ENCODE data around the gene TSKU.

Gene TSKU

GRCh38 chr11:76760236-76760635, 22.9 kb upstream of the TSKU start:
- TF ChIP-seq, protein P1, sequence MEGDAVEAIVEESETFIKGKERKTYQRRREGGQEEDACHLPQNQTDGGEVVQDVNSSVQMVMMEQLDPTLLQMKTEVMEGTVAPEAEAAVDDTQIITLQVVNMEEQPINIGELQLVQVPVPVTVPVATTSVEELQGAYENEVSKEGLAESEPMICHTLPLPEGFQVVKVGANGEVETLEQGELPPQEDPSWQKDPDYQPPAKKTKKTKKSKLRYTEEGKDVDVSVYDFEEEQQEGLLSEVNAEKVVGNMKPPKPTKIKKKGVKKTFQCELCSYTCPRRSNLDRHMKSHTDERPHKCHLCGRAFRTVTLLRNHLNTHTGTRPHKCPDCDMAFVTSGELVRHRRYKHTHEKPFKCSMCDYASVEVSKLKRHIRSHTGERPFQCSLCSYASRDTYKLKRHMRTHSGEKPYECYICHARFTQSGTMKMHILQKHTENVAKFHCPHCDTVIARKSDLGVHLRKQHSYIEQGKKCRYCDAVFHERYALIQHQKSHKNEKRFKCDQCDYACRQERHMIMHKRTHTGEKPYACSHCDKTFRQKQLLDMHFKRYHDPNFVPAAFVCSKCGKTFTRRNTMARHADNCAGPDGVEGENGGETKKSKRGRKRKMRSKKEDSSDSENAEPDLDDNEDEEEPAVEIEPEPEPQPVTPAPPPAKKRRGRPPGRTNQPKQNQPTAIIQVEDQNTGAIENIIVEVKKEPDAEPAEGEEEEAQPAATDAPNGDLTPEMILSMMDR (IDR thresholded peaks at IDR 0.05; ENCODE audit: insufficient read depth, low read depth, low read length, missing control alignments), result no peak
- no peak for DNase-seq (ENCODE audit: low read depth)
- no peak overlapping the region for H3K4me3 ChIP-seq (ENCODE audit: low read length)

- DNase-seq (ENCODE audit: low read depth), result no peak
- H3K4me3 ChIP-seq (ENCODE audit: low read length), result no peak overlapping the region
- TF ChIP-seq, protein P1 (IDR thresholded peaks at IDR 0.05; ENCODE audit: insufficient read depth, low read depth, low read length, missing control alignments), result no peak
Observed at GRCh38 chr11:76761718-76762355, 21.3 kb upstream of the TSKU start.

GRCh38 chr11:76762356-76762752, 20.8 kb upstream of the TSKU start:
- DNase-seq (ENCODE audit: low read depth), result no peak
- TF ChIP-seq, protein P1 (IDR thresholded peaks at IDR 0.05; ENCODE audit: insufficient read depth, low read depth, low read length, missing control alignments), result no peak
- no peak overlapping the region for H3K4me3 ChIP-seq (ENCODE audit: low read length)

- no peak overlapping the region for H3K4me3 ChIP-seq (ENCODE audit: low read length)
- peak; percentile 43 for DNase-seq (ENCODE audit: low read depth)
- TF ChIP-seq, protein P1 (IDR thresholded peaks at IDR 0.05; ENCODE audit: insufficient read depth, low read depth, low read length, missing control alignments), result no peak
Observed at GRCh38 chr11:76762867-76763572, 20.1 kb upstream of the TSKU start.

- DNase-seq (ENCODE audit: low read depth), result peak; percentile 95
- TF ChIP-seq, protein P1 (IDR thresholded peaks at IDR 0.05; ENCODE audit: insufficient read depth, low read depth, low read length, missing control alignments), result no peak
- H3K4me3 ChIP-seq (ENCODE audit: low read length), result no peak overlapping the region
Observed at GRCh38 chr11:76763573-76764346, 19.4 kb upstream of the TSKU start.

DNA sequence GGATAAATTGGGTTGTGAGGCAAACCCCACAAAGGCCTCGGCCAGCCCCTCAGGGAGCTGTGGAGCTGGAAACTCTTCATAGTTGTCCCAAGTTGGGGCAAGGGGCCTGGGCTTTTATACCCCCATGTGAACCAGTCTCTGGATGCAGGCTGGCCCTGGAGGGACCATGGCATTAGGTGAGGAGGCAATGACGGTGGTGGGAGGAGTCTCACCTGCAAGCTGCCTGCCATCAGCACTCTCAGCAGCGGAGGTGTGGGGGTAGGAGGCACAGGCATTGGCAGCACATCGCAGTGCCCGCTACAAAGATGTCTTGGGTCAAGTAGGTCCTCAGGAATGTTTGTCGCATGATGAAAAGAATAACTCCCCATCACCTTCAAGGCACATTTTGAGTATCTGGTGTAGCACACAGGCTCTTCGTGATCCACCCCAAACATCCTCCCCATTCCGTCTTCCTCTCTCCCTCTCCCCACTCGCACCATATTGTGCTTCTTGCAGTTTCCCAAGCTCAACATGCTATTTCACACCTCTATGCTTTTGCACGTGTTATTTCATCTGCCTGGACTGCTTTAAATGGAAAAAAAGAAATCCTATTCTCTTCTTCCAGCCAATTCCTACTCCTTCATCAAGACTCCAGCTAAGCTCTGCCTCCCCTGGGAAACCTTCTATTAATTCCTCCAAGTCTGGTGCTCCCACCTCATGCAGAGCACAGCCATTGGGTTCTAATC, 18.1 kb upstream of the TSKU start:
- no peak overlapping the region for H3K4me3 ChIP-seq (ENCODE audit: low read length)
- TF ChIP-seq, protein P1 (IDR thresholded peaks at IDR 0.05; ENCODE audit: insufficient read depth, low read depth, low read length, missing control alignments), result no peak
- DNase-seq (ENCODE audit: low read depth), result no peak

Measured in epithelial cell of esophagus (primary cell).